ENCODE results near the gene SEPTIN7. TPM values are rescaled to one million over a fixed set of nuclear protein-coding genes. Genes with fewer than 3 reads are reported as not detected.

Gene SEPTIN7
- polyA plus RNA-seq, 1 donor from 2014 or later, result 570 TPM

GRCh38 chr7:35839860-35840854 lies 39.3 kb downstream of the SEPTIN7 start:
- Mint-ChIP-seq H3K36me3 (peaks cover 2% of the 10 kb centered on the region), H3K9me3 (no peaks in the 10 kb centered on the region), H3K4me3 (no peak overlapping the region), H3K4me1 (peaks cover 16 to 39% (median 27%) of the 10 kb centered on the region in 3 donors), H3K27ac (no peak overlapping the region), H3K27me3 (no peaks in the 10 kb centered on the region)

DNA sequence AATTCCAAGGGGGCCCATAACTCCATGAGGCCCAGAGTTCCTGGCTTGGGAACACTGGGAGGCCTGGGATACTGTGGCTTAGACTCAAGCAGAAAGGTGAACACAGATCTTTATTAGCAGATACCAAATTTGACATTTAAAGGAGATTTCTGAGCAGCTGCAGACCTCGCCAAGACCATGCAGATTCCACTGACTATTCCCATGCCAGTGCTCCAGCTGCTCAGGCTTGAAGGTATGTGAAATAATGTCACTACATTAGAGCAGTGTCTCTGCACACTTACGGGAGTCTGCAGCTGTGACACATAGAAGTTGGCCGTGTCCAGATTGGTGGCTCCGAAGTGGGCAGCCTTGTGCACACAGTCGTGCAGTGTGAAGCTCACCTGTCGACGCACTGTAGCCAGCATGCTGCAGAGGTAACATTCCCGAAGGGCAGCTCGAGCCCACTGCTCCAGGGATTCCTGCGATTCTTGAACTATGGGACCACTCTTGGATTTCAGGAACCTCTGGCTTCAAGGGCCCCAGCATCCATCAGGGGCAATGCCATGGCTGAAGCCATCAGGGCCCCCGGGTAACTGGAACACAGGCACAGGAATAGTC lies 46.1 kb downstream of the SEPTIN7 start:
- Mint-ChIP-seq H3K4me3 (no peak overlapping the region), H3K36me3 (no peaks in the 10 kb centered on the region), H3K4me1 (peaks cover 12 to 62% (median 36%) of the 10 kb centered on the region in 3 donors), H3K27me3 (no peaks in the 10 kb centered on the region), H3K9me3 (no peaks in the 10 kb centered on the region), H3K27ac (no peak overlapping the region)

GRCh38 chr7:35848725-35849124 lies 47.9 kb downstream of the SEPTIN7 start:
- peaks cover 3% of the 10 kb centered on the region for H3K36me3 Mint-ChIP-seq

DNA sequence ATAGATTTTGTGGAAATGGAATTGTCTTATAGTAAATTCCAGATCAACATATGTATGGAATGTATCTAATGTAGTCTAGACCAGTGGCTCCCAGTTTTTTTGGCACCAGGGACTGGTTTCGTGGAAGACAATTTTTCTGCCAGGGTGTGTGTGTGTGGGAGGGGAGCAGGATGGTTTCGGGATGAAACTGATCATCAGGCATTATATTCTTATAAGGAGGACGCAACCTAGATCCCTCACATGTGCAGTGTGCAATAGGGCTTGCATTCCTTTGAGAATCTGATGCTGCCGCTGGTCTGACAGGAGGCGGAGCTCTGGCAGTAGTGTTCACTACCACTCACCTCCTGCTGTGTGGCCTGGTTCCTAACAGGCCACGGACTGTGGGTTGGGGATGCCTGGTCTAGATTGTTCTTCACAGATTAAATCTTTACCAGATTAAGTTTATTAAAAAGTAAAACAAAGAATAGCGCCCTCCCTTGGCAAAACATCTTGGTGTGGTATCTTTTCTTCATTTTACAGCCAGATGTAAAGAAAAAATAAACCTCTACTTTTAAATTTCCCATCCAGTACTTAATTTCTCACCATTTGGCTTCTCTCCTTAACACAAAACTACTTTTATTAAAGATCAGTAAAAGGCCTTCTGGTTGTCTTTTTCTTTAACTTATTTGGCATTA lies 48.4 kb downstream of the SEPTIN7 start:
- Mint-ChIP-seq H3K27ac (peak overlapping the region in 1 of 3 donors; percentile 8), H3K4me1 (peaks cover 16 to 50% (median 42%) of the 10 kb centered on the region in 3 donors), H3K9me3 (no peaks in the 10 kb centered on the region), H3K36me3 (peaks cover 3% of the 10 kb centered on the region), H3K27me3 (no peaks in the 10 kb centered on the region), H3K4me3 (no peak overlapping the region)

More at GRCh38 chr7:35848725-35849124, 47.9 kb downstream of the SEPTIN7 start:
- H3K9me3 Mint-ChIP-seq, result no peaks in the 10 kb centered on the region
- H3K4me1 Mint-ChIP-seq, result peaks cover 16 to 52% (median 43%) of the 10 kb centered on the region in 3 donors
- H3K4me3 Mint-ChIP-seq, result no peak overlapping the region
- H3K27me3 Mint-ChIP-seq, result no peaks in the 10 kb centered on the region
- peak overlapping the region in 1 of 3 donors; percentile 53 for H3K27ac Mint-ChIP-seq

- no peaks in the 10 kb centered on the region for H3K9me3 Mint-ChIP-seq
- peak overlapping the region in 1 of 3 donors; percentile 21 for H3K27ac Mint-ChIP-seq
- no peaks in the 10 kb centered on the region for H3K27me3 Mint-ChIP-seq
- H3K4me3 Mint-ChIP-seq, result no peak overlapping the region
- peaks cover 3% of the 10 kb centered on the region for H3K36me3 Mint-ChIP-seq
- peaks cover 18 to 52% (median 42%) of the 10 kb centered on the region in 3 donors for H3K4me1 Mint-ChIP-seq
These were observed 49.1 kb downstream of the SEPTIN7 start for GRCh38 chr7:35849954-35850353.

Other genes with a start within 250 kb of the SEPTIN7 start
- 58.6 TPM for gene HERPUD2, start 105.9 kb upstream of the SEPTIN7 start, polyA plus RNA-seq